HepG2 (cell line): ENCODE measurements around the gene KIAA2012. TPM values are rescaled to one million over a fixed set of nuclear protein-coding genes. Genes with fewer than 3 reads are reported as not detected.

Experiments used
- ATAC-seq: fragments of 200-7000 bp; cut with Tn5 transposase; 3 replicates; pipeline ENCODE4 v1.9.1; 2020; ENCODE audit warnings: mild to moderate bottlenecking, moderate library complexity
- BruUV-seq: library from RNA; stranded (reverse); fragments of 400-500 nt; replicated peaks from 2 replicates; lab custom pipeline; 2021; lab: Mats Ljungman, UMichigan
- CTCF ChIA-PET: fragments of 300-600 bp; formaldehyde crosslinking; extraction: SDS; loops from one replicate; lab custom pipeline; 2021; ENCODE audit warnings: low total read pairs, inconsistent platforms, low intra/inter-chr PET ratio; lab: Yijun Ruan, JAX
- POLR2A ChIA-PET: fragments of 350-600 bp; sonication (Branson Sonifier 250); formaldehyde crosslinking; loops from one replicate; lab custom pipeline; 2020; ENCODE audit warnings: antibody characterized with exemption, inconsistent platforms; lab: Yijun Ruan, JAX
- DNase-seq: peaks from one replicate; pipeline ENCODE4 v3.0.0-alpha.2; 2015; ENCODE audit warnings: low spot score
- FAIRE-seq: peaks from 3 replicates; lab custom pipeline; 2011; peaks lifted over from hg19 to GRCh38; lab: Jason Lieb, UNC
- H2AFZ ChIP-seq: one replicate; pipeline ENCODE4 v1.6.1; 2011; ENCODE audit warnings: low read length, inconsistent platforms
- H3K27ac ChIP-seq: fragments of 300-600 bp; 3 replicates; pipeline ENCODE4 v1.8.0; 2011; ENCODE audit warnings: mixed run types, mild to moderate bottlenecking, mixed read lengths, low read length, inconsistent platforms; ENCODE audit not compliant: insufficient read depth; ENCODE audit errors: extremely low read length
- H3K27me3 ChIP-seq, 2 experiments: fragments of 200-600 bp in 1 of 2; 2 replicates in 1 of 2; 3 replicates in 1 of 2; pipeline versions ENCODE4 v1.6.0 to v1.8.0; 2011; ENCODE audit warnings: low read length in 2 of 2, mild to moderate bottlenecking in 2 of 2, moderate library complexity in 2 of 2, inconsistent platforms in 1 of 2; ENCODE audit not compliant: insufficient read depth in 2 of 2, control insufficient read depth in 1 of 2
- H3K36me3 ChIP-seq, 2 experiments: fragments of 200-600 bp in 1 of 2; replicated peaks in 1 of 2; 2 replicates in 1 of 2; 3 replicates in 1 of 2; pipeline versions ENCODE4 v1.5.1 to v1.8.0; 2011; ENCODE audit warnings: low read length in 2 of 2, inconsistent platforms in 1 of 2; ENCODE audit not compliant: insufficient read depth in 2 of 2, control insufficient read depth in 1 of 2
- H3K4me1 ChIP-seq: 2 replicates; pipeline ENCODE4 v1.5.1; 2012; ENCODE audit warnings: low read length, inconsistent platforms; ENCODE audit not compliant: insufficient read depth
- H3K4me2 ChIP-seq: 2 replicates; pipeline ENCODE4 v1.6.0; 2011; ENCODE audit warnings: low read depth, low read length, inconsistent platforms
- H3K4me3 ChIP-seq, 3 experiments: fragments of 200-600 bp in 1 of 3; sonication (generic), shearing (Covaris generic) in 1 of 3; replicated peaks in 1 of 3; 2 replicates each; pipeline ENCODE4 v1.5.1; 2011 to 2016; ENCODE audit warnings: low read length in 3 of 3, inconsistent platforms in 2 of 3, low read depth in 2 of 3, mild to moderate bottlenecking in 2 of 3, control low read depth in 1 of 3, mixed read lengths in 1 of 3; ENCODE audit not compliant: insufficient read depth in 1 of 3
- H3K79me2 ChIP-seq: one replicate; pipeline ENCODE4 v1.6.1; 2011; ENCODE audit warnings: low read length, inconsistent platforms; ENCODE audit not compliant: insufficient read depth
- H3K9ac ChIP-seq: 2 replicates; pipeline ENCODE4 v1.6.0; 2011; ENCODE audit warnings: mild to moderate bottlenecking, low read depth, low read length, inconsistent platforms; ENCODE audit not compliant: insufficient read depth
- H3K9me3 ChIP-seq: 2 replicates; pipeline ENCODE4 v1.5.1; 2012; ENCODE audit warnings: mild to moderate bottlenecking, low read length
- H4K20me1 ChIP-seq: 2 replicates; pipeline ENCODE4 v1.6.0; 2011; ENCODE audit warnings: inconsistent platforms, mild to moderate bottlenecking, low read length, moderate library complexity; ENCODE audit not compliant: insufficient read depth
- AGO2 ChIP-seq: fragments of 200-400 bp; formaldehyde crosslinking; optimal IDR thresholded peaks from 2 replicates; pipeline ENCODE3; 2017; ENCODE audit warnings: mild to moderate bottlenecking, low read depth, low read length, moderate library complexity
- NFYB ChIP-seq: sonication (generic); formaldehyde crosslinking; IDR thresholded peaks from 2 replicates; pipeline ENCODE4 v1.4.0; 2020; ENCODE audit warnings: missing genetic modification reagents
- whole genome bisulfite sequencing: methylation state at CpG from one replicate; pipeline ENCODE4 v1.1.6; 2017; ENCODE audit warnings: low lambda C conversion rate; 5-methylcytosine and 5-hydroxymethylcytosine counted together
- in situ Hi-C: cut with HindIII; loops from 2 replicates; pipeline ENCODE4 v1.10.0; 2017; ENCODE audit warnings: low pct_unique_long_range_greater_than_20kb; ENCODE audit not compliant: extremely low pct_ligation_motif_present
- intact Hi-C: fragments of 100-400 bp; cut with micrococcal nuclease; formaldehyde crosslinking; loops from one replicate; pipeline ENCODE4 v1.10.0; 2022; ENCODE audit not compliant: unreplicated experiment
- polyA plus RNA-seq, 8 experiments: library from polyadenylated mRNA; depleted of rRNA in 3 of 8; stranded (reverse) in 7 of 8; unstranded in 1 of 8; fragments of >200 nt; fragmentation: Illumina TruSeq in 4 of 8; extraction: Trizol in 4 of 8; gene quantifications; 2 replicates each; pipeline versions ENCODE4 v1.2.1 to v1.2.3, GENCODE V29; 2011 to 2016; ENCODE audit warnings: low read depth in 4 of 8, missing spikeins in 1 of 8, mixed read lengths in 1 of 8; ENCODE audit not compliant: insufficient read depth in 1 of 8
- total RNA-seq, 5 experiments: library from RNA; depleted of rRNA; stranded (reverse); fragments of >200 nt; fragmentation: Illumina TruSeq; extraction: Trizol; gene quantifications; 2 replicates each; pipeline ENCODE4 v1.2.3, GENCODE V29; 2016; ENCODE audit warnings: low read depth in 1 of 5
- TF ChIP-seq, protein P1 (sequence below): sonication (generic); formaldehyde crosslinking; conservative IDR thresholded peaks from 2 replicates; pipeline ENCODE4 v1.4.0; 2020; ENCODE audit warnings: missing genetic modification reagents
- TF ChIP-seq, protein P2 (sequence below): fragments of 450-650 bp; IDR thresholded peaks from 2 replicates; pipeline ENCODE4 v1.6.1; 2016

Gene KIAA2012
- total and polyA plus RNA-seq, 2 of the 13 experiments (the other 11 are each of a cell fraction or from before 2014, with no cell fraction given), result not detected

DNA sequence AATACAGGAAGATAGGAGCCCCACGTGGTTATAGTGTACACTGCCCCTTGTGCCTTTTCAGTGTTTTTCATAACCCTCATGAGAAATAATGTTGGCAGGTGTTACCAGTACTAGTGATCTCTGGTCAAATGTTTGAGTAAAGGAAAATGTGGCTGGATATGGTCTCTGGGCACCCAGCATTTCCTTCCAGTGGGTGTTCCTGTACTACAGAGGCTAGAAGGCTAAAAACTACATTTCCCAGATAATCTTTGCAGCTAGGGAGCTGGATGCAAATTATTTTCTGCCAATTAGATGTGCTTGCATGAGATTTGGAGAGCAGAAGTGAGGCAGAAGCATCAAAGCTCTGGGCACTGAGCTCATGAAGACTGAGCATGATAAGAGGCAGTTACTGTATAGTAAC, 45.1 kb downstream of the KIAA2012 start:
- Histone ChIP-seq H2AFZ (no peak overlapping the region), H3K9ac (no peak overlapping the region), H3K9me3 (no peaks in the 10 kb centered on the region), H3K79me2 (no peaks in the 10 kb centered on the region), H3K27me3 (peaks cover 0 to 4% of the 10 kb centered on the region in 2 experiments; a peak in 3 of 5 replicates), H3K4me2 (no peak overlapping the region), H3K27ac (no peak overlapping the region), H4K20me1 (no peaks in the 10 kb centered on the region), H3K4me3 (no peak overlapping the region), H3K36me3 (no peaks in the 10 kb centered on the region), H3K4me1 (peaks cover 7% of the 10 kb centered on the region; the same call in 1 of the 2 replicates)
- TF ChIP-seq, protein P1, sequence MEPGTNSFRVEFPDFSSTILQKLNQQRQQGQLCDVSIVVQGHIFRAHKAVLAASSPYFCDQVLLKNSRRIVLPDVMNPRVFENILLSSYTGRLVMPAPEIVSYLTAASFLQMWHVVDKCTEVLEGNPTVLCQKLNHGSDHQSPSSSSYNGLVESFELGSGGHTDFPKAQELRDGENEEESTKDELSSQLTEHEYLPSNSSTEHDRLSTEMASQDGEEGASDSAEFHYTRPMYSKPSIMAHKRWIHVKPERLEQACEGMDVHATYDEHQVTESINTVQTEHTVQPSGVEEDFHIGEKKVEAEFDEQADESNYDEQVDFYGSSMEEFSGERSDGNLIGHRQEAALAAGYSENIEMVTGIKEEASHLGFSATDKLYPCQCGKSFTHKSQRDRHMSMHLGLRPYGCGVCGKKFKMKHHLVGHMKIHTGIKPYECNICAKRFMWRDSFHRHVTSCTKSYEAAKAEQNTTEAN, result no peak
- intact Hi-C loops, result no loop called here
- CTCF ChIA-PET, result no interaction called here
- in situ Hi-C loops, result no loop called here
- WGBS, result 0% methylated on average over 1 of the region's 1 CpG
- no peak for ATAC-seq
- no peak for DNase-seq
- BruUV-seq, result no TSS peak
- POLR2A ChIA-PET, result no interaction called here
- no peak for FAIRE-seq

DNA sequence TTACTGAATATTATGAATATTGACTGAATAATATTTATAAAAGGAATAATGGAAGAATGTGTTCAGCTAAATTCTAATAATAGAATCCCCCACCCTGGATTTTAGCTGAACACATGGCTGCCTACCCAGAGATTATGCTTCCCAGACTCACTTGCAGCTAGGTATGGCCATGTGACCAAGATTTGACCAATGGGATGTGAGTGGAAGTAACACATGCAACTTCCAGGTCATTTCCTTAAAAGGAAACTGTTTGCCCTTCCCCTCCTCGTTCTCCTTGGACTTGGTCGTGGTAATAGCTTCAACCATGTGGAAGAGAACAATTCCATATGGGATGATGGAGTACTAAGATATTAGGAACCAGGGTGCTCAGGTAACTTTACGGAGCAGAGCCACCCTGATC, 47.8 kb downstream of the KIAA2012 start:
- no peaks in the 10 kb centered on the region for H3K9me3 ChIP-seq
- H3K4me2 ChIP-seq, result no peak overlapping the region
- no peaks in the 10 kb centered on the region for H3K4me1 ChIP-seq
- DNase-seq, result no peak
- FAIRE-seq, result no peak
- H3K27ac ChIP-seq, result no peak overlapping the region
- in situ Hi-C loops, result no loop called here
- ChIA-PET POLR2A (no interaction called here), CTCF (no interaction called here)
- H4K20me1 ChIP-seq, result no peaks in the 10 kb centered on the region
- TF ChIP-seq AGO2 (no peak), NFYB (peak; percentile 39)
- TF ChIP-seq, protein P2, sequence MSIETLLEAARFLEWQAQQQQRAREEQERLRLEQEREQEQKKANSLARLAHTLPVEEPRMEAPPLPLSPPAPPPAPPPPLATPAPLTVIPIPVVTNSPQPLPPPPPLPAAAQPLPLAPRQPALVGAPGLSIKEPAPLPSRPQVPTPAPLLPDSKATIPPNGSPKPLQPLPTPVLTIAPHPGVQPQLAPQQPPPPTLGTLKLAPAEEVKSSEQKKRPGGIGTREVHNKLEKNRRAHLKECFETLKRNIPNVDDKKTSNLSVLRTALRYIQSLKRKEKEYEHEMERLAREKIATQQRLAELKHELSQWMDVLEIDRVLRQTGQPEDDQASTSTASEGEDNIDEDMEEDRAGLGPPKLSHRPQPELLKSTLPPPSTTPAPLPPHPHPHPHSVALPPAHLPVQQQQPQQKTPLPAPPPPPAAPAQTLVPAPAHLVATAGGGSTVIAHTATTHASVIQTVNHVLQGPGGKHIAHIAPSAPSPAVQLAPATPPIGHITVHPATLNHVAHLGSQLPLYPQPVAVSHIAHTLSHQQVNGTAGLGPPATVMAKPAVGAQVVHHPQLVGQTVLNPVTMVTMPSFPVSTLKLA, result peak; percentile 36; the same call in 1 of the 2 replicates
- H3K79me2 ChIP-seq, result no peaks in the 10 kb centered on the region
- H3K9ac ChIP-seq, result no peak overlapping the region
- no peak for ATAC-seq
- H3K36me3 ChIP-seq, result no peaks in the 10 kb centered on the region
- 22% methylated on average over 3 of the region's 3 CpGs for WGBS
- peaks cover 0 to 13% of the 10 kb centered on the region in 2 experiments; a peak in 3 of 5 replicates for H3K27me3 ChIP-seq
- H3K4me3 ChIP-seq, result no peak overlapping the region
- intact Hi-C loops, result no loop called here
- BruUV-seq, result no TSS peak
- no peak overlapping the region for H2AFZ ChIP-seq
